ENCODE measurements around the gene IL17RC. TPM values are rescaled to one million over a fixed set of nuclear protein-coding genes. Genes with fewer than 3 reads are reported as not detected.
A peak's percentile ranks its signal among the peaks of the same experiment; 100 is the strongest.
"Not testable (repeated sequence)": the region's sequence is repeated elsewhere in the genome, so short reads cannot be mapped to it uniquely, and the experiment has no call there.

IL17RC gene
- total and polyA plus RNA-seq, 2 donors (not counting 1 experiment from before 2014, with no cell fraction given) = 17.1 to 17.5 TPM

- peak; percentile 60 to 81 for DNase-seq (ENCODE audit: low read depth in 2 of 2)
- Histone ChIP-seq H3K9ac (ENCODE audit: insufficient read depth, low read length) (no peak overlapping the region), H3K4me1 (ENCODE audit: control insufficient read depth, extremely low read depth, insufficient read depth, low read length) (peaks cover 2% of the 10 kb centered on the region), H3K79me2 (ENCODE audit: control insufficient read depth, insufficient read depth, low read length) (no peaks in the 10 kb centered on the region), H3K9me3 (ENCODE audit: control insufficient read depth, insufficient read depth, low read depth, low read length) (no peaks in the 10 kb centered on the region), H3K27me3 (ENCODE audit: control insufficient read depth, insufficient read depth, low read length) (no peaks in the 10 kb centered on the region), H3K4me2 (ENCODE audit: extremely low read depth, insufficient read depth, low read length) (no peak overlapping the region), H4K20me1 (ENCODE audit: control insufficient read depth, extremely low read depth, insufficient read depth, low read length) (no peaks in the 10 kb centered on the region), H3K4me3 (replicated peaks in 1 of 4; ENCODE audit: control extremely low read depth in 1 of 4, insufficient read depth in 1 of 4, low read depth in 3 of 4, low read length in 4 of 4) (no peak overlapping the region), H2AFZ (ENCODE audit: low read length) (no peak overlapping the region), H3K36me3 (ENCODE audit: control insufficient read depth, insufficient read depth, low read length) (no peaks in the 10 kb centered on the region), H3K27ac (ENCODE audit: insufficient read depth, low read length) (peak overlapping the region; percentile 29)
- TF ChIP-seq CTCF (conservative IDR thresholded peaks at IDR 0.05 in 1 of 2, IDR thresholded peaks at IDR 0.05 in 1 of 2; ENCODE audit: low read depth in 1 of 2, low read length in 2 of 2) (no peak), EZH2 (IDR thresholded peaks at IDR 0.05; ENCODE audit: low read length, missing control alignments) (no peak)
Measured at GRCh38 chr3:9870978-9871377, 45.9 kb upstream of the IL17RC start.

GRCh38 chr3:9872067-9872466 is 44.8 kb upstream of the IL17RC start:
- H3K4me1 ChIP-seq (ENCODE audit: control insufficient read depth, extremely low read depth, insufficient read depth, low read length); H3K4me2 ChIP-seq (ENCODE audit: extremely low read depth, insufficient read depth, low read length); H3K79me2 ChIP-seq (ENCODE audit: control insufficient read depth, insufficient read depth, low read length); H3K9ac ChIP-seq (ENCODE audit: insufficient read depth, low read length); H3K27me3 ChIP-seq (ENCODE audit: control insufficient read depth, insufficient read depth, low read length); H3K36me3 ChIP-seq (ENCODE audit: control insufficient read depth, insufficient read depth, low read length); H2AFZ ChIP-seq (ENCODE audit: low read length); H3K4me3 ChIP-seq (replicated peaks in 1 of 4; ENCODE audit: control extremely low read depth in 1 of 4, insufficient read depth in 1 of 4, low read depth in 3 of 4, low read length in 4 of 4); DNase-seq (ENCODE audit: low read depth in 2 of 2); H4K20me1 ChIP-seq (ENCODE audit: control insufficient read depth, extremely low read depth, insufficient read depth, low read length); H3K9me3 ChIP-seq (ENCODE audit: control insufficient read depth, insufficient read depth, low read depth, low read length); H3K27ac ChIP-seq (ENCODE audit: insufficient read depth, low read length): not testable (repeated sequence)

GRCh38 chr3:9875448-9875847 is 41.5 kb upstream of the IL17RC start:
- Histone ChIP-seq H3K4me1 (ENCODE audit: control insufficient read depth, extremely low read depth, insufficient read depth, low read length) (peaks cover 2% of the 10 kb centered on the region), H3K9me3 (ENCODE audit: control insufficient read depth, insufficient read depth, low read depth, low read length) (no peaks in the 10 kb centered on the region), H3K9ac (ENCODE audit: insufficient read depth, low read length) (no peak overlapping the region), H3K27me3 (ENCODE audit: control insufficient read depth, insufficient read depth, low read length) (no peaks in the 10 kb centered on the region), H3K79me2 (ENCODE audit: control insufficient read depth, insufficient read depth, low read length) (no peaks in the 10 kb centered on the region), H3K4me3 (replicated peaks in 1 of 4; ENCODE audit: control extremely low read depth in 1 of 4, insufficient read depth in 1 of 4, low read depth in 3 of 4, low read length in 4 of 4) (no peak overlapping the region), H3K36me3 (ENCODE audit: control insufficient read depth, insufficient read depth, low read length) (no peaks in the 10 kb centered on the region), H4K20me1 (ENCODE audit: control insufficient read depth, extremely low read depth, insufficient read depth, low read length) (no peaks in the 10 kb centered on the region), H3K27ac (ENCODE audit: insufficient read depth, low read length) (no peak overlapping the region), H3K4me2 (ENCODE audit: extremely low read depth, insufficient read depth, low read length) (no peak overlapping the region), H2AFZ (ENCODE audit: low read length) (no peak overlapping the region)
- TF ChIP-seq EZH2 (IDR thresholded peaks at IDR 0.05; ENCODE audit: low read length, missing control alignments) = no peak
- TF ChIP-seq CTCF (conservative IDR thresholded peaks at IDR 0.05 in 1 of 2, IDR thresholded peaks at IDR 0.05 in 1 of 2; ENCODE audit: low read depth in 1 of 2, low read length in 2 of 2) = no peak
- no peak for DNase-seq (ENCODE audit: low read depth in 2 of 2)

- H3K4me1 ChIP-seq (ENCODE audit: control insufficient read depth, extremely low read depth, insufficient read depth, low read length); DNase-seq (ENCODE audit: low read depth in 2 of 2); H4K20me1 ChIP-seq (ENCODE audit: control insufficient read depth, extremely low read depth, insufficient read depth, low read length); H3K4me3 ChIP-seq (replicated peaks in 1 of 4; ENCODE audit: control extremely low read depth in 1 of 4, insufficient read depth in 1 of 4, low read depth in 3 of 4, low read length in 4 of 4); H3K4me2 ChIP-seq (ENCODE audit: extremely low read depth, insufficient read depth, low read length); H3K36me3 ChIP-seq (ENCODE audit: control insufficient read depth, insufficient read depth, low read length); H3K9me3 ChIP-seq (ENCODE audit: control insufficient read depth, insufficient read depth, low read depth, low read length); H3K27ac ChIP-seq (ENCODE audit: insufficient read depth, low read length); H2AFZ ChIP-seq (ENCODE audit: low read length); H3K27me3 ChIP-seq (ENCODE audit: control insufficient read depth, insufficient read depth, low read length); H3K9ac ChIP-seq (ENCODE audit: insufficient read depth, low read length); H3K79me2 ChIP-seq (ENCODE audit: control insufficient read depth, insufficient read depth, low read length): not testable (repeated sequence)
Measured at GRCh38 chr3:9876255-9876654, 40.6 kb upstream of the IL17RC start.
